ENCODE measurements around the gene TTC7B.

Gene TTC7B

GRCh38 chr14:90475298-90475697 lies 340.9 kb downstream of the TTC7B start:
- no peak overlapping the region for H3K4me3 ChIP-seq (ENCODE audit: low read depth in 1 of 5, low read length in 5 of 5)
- peaks cover 0 to 21% (median 12%) of the 10 kb centered on the region in 5 donors for H3K9me3 ChIP-seq (ENCODE audit: control insufficient read depth in 5 of 5, low read length in 5 of 5)
- H3K4me1 ChIP-seq (ENCODE audit: control insufficient read depth in 5 of 5, insufficient read depth in 5 of 5, low read length in 5 of 5) = peaks cover 0 to 10% (median 0%) of the 10 kb centered on the region in 5 donors
- no peak overlapping the region for H3K27ac ChIP-seq (ENCODE audit: low read depth, low read length)
- no peaks in the 10 kb centered on the region for H3K27me3 ChIP-seq (ENCODE audit: control insufficient read depth in 5 of 5, insufficient read depth in 4 of 5, low read length in 5 of 5)
- no peaks in the 10 kb centered on the region for H3K36me3 ChIP-seq (ENCODE audit: control insufficient read depth in 5 of 5, insufficient read depth in 5 of 5, low read length in 5 of 5)
- no peak overlapping the region for H3K9ac ChIP-seq (ENCODE audit: low read length in 5 of 5)
